HG03457 (cell line): ENCODE data around the gene TAS2R50.

Source experiments
- ATAC-seq: cut with Tn5 transposase; IDR thresholded peaks from one replicate; pipeline ENCODE4 v1.9.1; 2021; ENCODE audit warnings: moderate number of reproducible peaks; ENCODE audit not compliant: unreplicated experiment

Gene TAS2R50

DNA sequence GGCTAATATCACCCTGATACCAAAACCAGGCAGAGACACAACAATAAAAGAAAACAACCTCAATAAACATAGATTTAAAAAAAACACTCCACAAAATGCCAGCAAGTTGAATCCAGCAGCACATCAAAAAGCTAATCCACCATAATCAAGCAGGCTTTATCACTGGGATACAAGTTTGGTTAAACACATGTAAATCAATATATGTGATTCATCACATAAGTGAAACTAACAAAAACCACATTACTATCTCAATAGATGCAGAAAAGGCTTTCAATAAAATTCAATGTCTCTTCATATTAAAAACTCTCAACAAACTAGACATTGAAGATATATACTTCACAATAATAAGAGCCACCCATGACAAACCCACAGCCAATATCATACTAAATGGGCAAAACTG lies 30.6 kb downstream of the TAS2R50 start:
- ATAC-seq: no peak

DNA sequence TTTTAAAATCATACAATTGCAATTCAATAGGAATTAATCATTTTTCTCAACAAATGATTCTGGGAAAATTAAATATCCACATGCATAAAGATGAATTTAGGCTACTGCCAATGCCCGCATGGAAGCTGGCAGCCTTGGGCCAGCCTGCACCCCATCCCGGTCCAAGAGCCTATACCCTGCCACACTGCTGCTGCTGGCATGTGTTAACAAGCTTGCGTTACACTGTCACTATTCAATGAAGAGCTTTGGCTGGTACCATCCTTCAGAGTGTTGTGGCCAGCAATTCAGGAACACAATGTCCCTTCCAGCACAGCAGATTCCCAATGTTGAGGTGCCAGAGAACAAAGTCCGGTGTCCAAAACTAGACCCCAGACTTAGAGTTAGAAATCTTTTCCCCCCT lies 34.1 kb downstream of the TAS2R50 start:
- ATAC-seq: no peak

DNA sequence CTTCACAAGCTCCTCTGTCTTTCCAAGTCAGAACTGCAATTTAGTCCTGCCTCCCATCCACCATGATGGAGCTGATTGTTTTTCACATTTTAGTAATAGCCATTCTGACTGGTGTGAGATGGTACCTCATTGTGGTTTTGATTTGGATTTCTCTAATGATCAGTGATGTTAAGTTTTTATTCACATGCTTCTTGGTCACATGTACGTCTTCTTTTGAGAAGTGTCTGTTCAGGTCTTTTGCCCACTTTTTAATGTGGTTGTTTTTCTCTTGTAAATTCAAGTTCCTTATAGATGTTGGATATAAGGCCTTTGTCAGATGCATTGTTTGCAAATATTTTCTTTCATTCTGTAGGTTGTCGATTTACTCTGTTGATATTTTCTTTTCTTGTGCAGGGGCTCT lies 43.5 kb downstream of the TAS2R50 start:
- ATAC-seq: no peak

DNA sequence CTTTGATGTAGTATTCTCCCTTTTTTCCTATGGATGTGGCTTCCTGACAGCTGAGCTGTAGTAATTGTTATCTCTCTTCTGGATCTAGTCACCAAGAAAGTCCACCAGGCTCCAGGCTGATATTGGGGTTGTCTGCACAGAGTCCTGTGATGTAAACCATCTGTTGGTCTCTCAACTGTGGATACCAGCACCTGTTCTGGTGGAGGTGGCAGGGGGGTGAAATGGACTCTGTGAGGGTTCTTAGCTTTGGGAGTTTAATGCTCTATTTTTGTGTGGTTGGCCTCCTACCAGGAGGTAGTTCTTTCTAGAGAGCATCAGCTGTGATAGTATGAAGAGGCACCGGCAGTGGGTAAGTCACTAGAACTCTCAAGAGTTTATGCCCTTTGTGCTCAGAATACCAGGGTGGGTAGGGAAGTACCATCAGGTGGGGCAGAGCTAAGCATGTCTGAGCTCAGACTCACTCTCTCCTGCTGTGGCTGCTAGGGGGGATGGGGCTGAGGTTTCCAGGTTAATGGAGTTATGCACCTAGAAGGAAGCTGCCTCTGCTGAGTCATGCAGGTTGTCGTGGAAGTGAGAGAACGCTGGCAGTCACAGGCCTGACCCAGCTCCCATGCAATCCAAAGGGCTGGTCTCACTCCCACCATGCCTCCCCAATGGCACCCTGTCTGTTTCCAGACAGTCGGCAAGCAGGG lies 44.6 kb downstream of the TAS2R50 start:
- ATAC-seq: no peak

DNA sequence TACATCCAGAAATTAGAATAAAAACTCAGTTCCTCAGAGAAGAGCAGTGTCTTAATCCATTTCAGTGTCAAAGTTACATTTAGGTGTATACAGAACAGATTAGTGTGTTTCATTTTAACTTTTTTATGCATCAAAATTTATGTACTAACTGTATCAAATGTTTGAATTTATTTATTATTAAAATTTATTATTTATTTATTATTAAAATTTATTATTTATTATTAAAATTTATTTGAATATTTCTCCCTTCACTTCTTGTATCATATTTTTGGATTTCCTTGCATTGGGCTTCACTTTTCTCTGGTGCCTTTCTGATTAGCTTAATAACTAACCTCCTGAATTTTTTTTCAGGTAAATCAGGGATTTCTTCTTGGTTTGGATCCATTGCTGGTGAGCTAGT lies 45.3 kb downstream of the TAS2R50 start:
- ATAC-seq: no peak

DNA sequence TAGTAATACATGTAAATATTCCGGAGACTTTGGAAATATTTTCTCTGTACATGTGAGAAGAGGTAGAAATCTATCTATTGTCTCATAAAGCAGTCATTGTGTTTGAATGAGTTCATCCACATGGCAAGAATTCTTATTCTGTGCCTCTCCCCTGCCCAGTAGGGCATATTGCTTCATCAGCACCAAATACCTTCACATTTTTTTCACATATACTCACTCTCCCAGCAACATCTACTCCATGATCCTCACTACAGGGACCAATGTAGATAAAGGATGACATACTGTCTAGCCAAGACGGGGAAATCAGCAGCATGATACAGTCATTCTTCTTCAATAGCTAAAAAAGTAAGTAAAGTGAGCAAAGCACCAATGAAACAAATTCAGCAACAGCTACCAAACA lies 46.3 kb downstream of the TAS2R50 start:
- ATAC-seq: no peak

DNA sequence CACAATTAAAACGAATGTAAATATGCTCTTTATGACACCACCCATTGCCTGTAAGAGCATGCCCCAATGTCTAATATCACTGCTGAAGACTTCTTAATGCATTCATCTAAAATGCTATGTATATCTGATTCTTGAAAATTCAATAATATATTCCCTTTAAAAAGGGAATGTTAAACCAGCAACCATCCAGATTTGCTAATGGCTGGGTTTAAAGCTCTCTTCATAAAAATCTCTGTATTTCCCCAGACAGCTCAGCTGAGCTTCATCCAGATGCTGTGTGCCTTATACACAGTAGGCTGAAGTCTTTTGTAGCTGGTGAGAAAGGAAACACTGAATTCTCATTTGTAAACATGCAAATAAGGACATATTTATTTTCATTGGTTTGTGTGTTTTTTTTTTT lies 47.5 kb downstream of the TAS2R50 start, which contains the start of gene TAS2R14:
TSS of gene TAS2R14 (minus strand) at position 101 of the 400 bp plus-strand sequence. CDS start at position 45, 56 bp downstream.
- ATAC-seq: no peak

DNA sequence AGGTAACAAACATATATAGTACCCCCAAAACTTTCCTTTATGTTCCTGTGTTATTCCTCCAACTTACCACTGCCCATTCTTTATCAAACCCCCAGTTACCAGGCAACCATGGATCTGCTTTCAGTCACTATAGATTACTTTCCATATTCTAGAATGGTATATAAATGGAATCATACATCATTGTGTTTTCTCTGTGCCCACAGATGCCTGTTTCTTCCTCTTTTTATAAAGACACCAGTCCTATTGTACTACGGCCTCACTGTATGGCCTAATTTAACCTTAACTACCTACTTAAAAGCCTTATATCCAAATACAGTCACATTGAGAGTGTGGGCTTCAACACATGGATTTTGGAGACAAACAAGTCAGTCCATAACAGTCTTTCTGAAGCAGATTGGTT lies 50.2 kb downstream of the TAS2R50 start:
- no peak for ATAC-seq
